HepG2 (cell line): ENCODE measurements around the gene LATS2. TPM values are rescaled to one million over a fixed set of nuclear protein-coding genes. Genes with fewer than 3 reads are reported as not detected.

ENCODE experiments used
- ATAC-seq: fragments of 200-7000 bp; cut with Tn5 transposase; 3 replicates; pipeline ENCODE4 v1.9.1; 2020; ENCODE audit warnings: mild to moderate bottlenecking, moderate library complexity
- BruUV-seq: library from RNA; stranded (reverse); fragments of 400-500 nt; replicated peaks from 2 replicates; lab custom pipeline; 2021; lab: Mats Ljungman, UMichigan
- CTCF ChIA-PET: fragments of 300-600 bp; formaldehyde crosslinking; extraction: SDS; loops from one replicate; lab custom pipeline; 2021; ENCODE audit warnings: low total read pairs, inconsistent platforms, low intra/inter-chr PET ratio; lab: Yijun Ruan, JAX
- POLR2A ChIA-PET: fragments of 350-600 bp; sonication (Branson Sonifier 250); formaldehyde crosslinking; loops from one replicate; lab custom pipeline; 2020; ENCODE audit warnings: antibody characterized with exemption, inconsistent platforms; lab: Yijun Ruan, JAX
- DNase-seq: peaks from one replicate; pipeline ENCODE4 v3.0.0-alpha.2; 2015; ENCODE audit warnings: low spot score
- FAIRE-seq: peaks from 3 replicates; lab custom pipeline; 2011; peaks lifted over from hg19 to GRCh38; lab: Jason Lieb, UNC
- H2AFZ ChIP-seq: one replicate; pipeline ENCODE4 v1.6.1; 2011; ENCODE audit warnings: low read length, inconsistent platforms
- H3K27ac ChIP-seq: fragments of 300-600 bp; 3 replicates; pipeline ENCODE4 v1.8.0; 2011; ENCODE audit warnings: mixed run types, mild to moderate bottlenecking, mixed read lengths, low read length, inconsistent platforms; ENCODE audit not compliant: insufficient read depth; ENCODE audit errors: extremely low read length
- H3K27me3 ChIP-seq, 2 experiments: fragments of 200-600 bp in 1 of 2; 2 replicates in 1 of 2; 3 replicates in 1 of 2; pipeline versions ENCODE4 v1.6.0 to v1.8.0; 2011; ENCODE audit warnings: low read length in 2 of 2, mild to moderate bottlenecking in 2 of 2, moderate library complexity in 2 of 2, inconsistent platforms in 1 of 2; ENCODE audit not compliant: insufficient read depth in 2 of 2, control insufficient read depth in 1 of 2
- H3K36me3 ChIP-seq, 2 experiments: fragments of 200-600 bp in 1 of 2; replicated peaks in 1 of 2; 2 replicates in 1 of 2; 3 replicates in 1 of 2; pipeline versions ENCODE4 v1.5.1 to v1.8.0; 2011; ENCODE audit warnings: low read length in 2 of 2, inconsistent platforms in 1 of 2; ENCODE audit not compliant: insufficient read depth in 2 of 2, control insufficient read depth in 1 of 2
- H3K4me1 ChIP-seq: 2 replicates; pipeline ENCODE4 v1.5.1; 2012; ENCODE audit warnings: low read length, inconsistent platforms; ENCODE audit not compliant: insufficient read depth
- H3K4me2 ChIP-seq: 2 replicates; pipeline ENCODE4 v1.6.0; 2011; ENCODE audit warnings: low read depth, low read length, inconsistent platforms
- H3K4me3 ChIP-seq, 3 experiments: fragments of 200-600 bp in 1 of 3; sonication (generic), shearing (Covaris generic) in 1 of 3; replicated peaks in 1 of 3; 2 replicates each; pipeline ENCODE4 v1.5.1; 2011 to 2016; ENCODE audit warnings: low read length in 3 of 3, inconsistent platforms in 2 of 3, low read depth in 2 of 3, mild to moderate bottlenecking in 2 of 3, control low read depth in 1 of 3, mixed read lengths in 1 of 3; ENCODE audit not compliant: insufficient read depth in 1 of 3
- H3K79me2 ChIP-seq: one replicate; pipeline ENCODE4 v1.6.1; 2011; ENCODE audit warnings: low read length, inconsistent platforms; ENCODE audit not compliant: insufficient read depth
- H3K9ac ChIP-seq: 2 replicates; pipeline ENCODE4 v1.6.0; 2011; ENCODE audit warnings: mild to moderate bottlenecking, low read depth, low read length, inconsistent platforms; ENCODE audit not compliant: insufficient read depth
- H3K9me3 ChIP-seq: 2 replicates; pipeline ENCODE4 v1.5.1; 2012; ENCODE audit warnings: mild to moderate bottlenecking, low read length
- H4K20me1 ChIP-seq: 2 replicates; pipeline ENCODE4 v1.6.0; 2011; ENCODE audit warnings: inconsistent platforms, mild to moderate bottlenecking, low read length, moderate library complexity; ENCODE audit not compliant: insufficient read depth
- CENPX ChIP-seq: sonication (generic); formaldehyde crosslinking; IDR thresholded peaks from 2 replicates; pipeline ENCODE4 v1.9.0; 2021; ENCODE audit warnings: mild to moderate bottlenecking, missing genetic modification reagents, moderate library complexity
- DR1 ChIP-seq: sonication (generic); formaldehyde crosslinking; IDR thresholded peaks from 2 replicates; pipeline ENCODE4 v1.8.0; 2021; ENCODE audit warnings: mild to moderate bottlenecking, missing genetic modification reagents, inconsistent platforms
- KDM6A ChIP-seq: IDR thresholded peaks from 2 replicates; pipeline ENCODE4 v1.6.1; 2016; ENCODE audit warnings: low read depth
- PTBP1 ChIP-seq: fragments of 200-400 bp; formaldehyde crosslinking; IDR thresholded peaks from 2 replicates; pipeline ENCODE4 v1.6.1; 2018; ENCODE audit warnings: low read length, low read depth; ENCODE audit not compliant: poor library complexity, severe bottlenecking
- SP4 ChIP-seq: sonication (generic); formaldehyde crosslinking; IDR thresholded peaks from 2 replicates; pipeline ENCODE4 v1.8.1; 2023; ENCODE audit warnings: mild to moderate bottlenecking, missing genetic modification reagents
- ZNF616 ChIP-seq: sonication (generic); formaldehyde crosslinking; IDR thresholded peaks from 2 replicates; pipeline ENCODE4 v1.5.0; 2020; ENCODE audit warnings: low read depth, mild to moderate bottlenecking, missing genetic modification reagents
- ZSCAN30 ChIP-seq: sonication (generic); formaldehyde crosslinking; IDR thresholded peaks from 2 replicates; pipeline ENCODE4 v1.5.0; 2020; ENCODE audit warnings: mild to moderate bottlenecking, missing genetic modification reagents
- WGBS: methylation state at CpG from one replicate; pipeline ENCODE4 v1.1.6; 2017; ENCODE audit warnings: low lambda C conversion rate; 5-methylcytosine and 5-hydroxymethylcytosine counted together
- in situ Hi-C: cut with HindIII; loops from 2 replicates; pipeline ENCODE4 v1.10.0; 2017; ENCODE audit warnings: low pct_unique_long_range_greater_than_20kb; ENCODE audit not compliant: extremely low pct_ligation_motif_present
- intact Hi-C: fragments of 100-400 bp; cut with micrococcal nuclease; formaldehyde crosslinking; loops from one replicate; pipeline ENCODE4 v1.10.0; 2022; ENCODE audit not compliant: unreplicated experiment
- polyA plus RNA-seq, 8 experiments: library from polyadenylated mRNA; depleted of rRNA in 3 of 8; stranded (reverse) in 7 of 8; unstranded in 1 of 8; fragments of >200 nt; fragmentation: Illumina TruSeq in 4 of 8; extraction: Trizol in 4 of 8; gene quantifications; 2 replicates each; pipeline versions ENCODE4 v1.2.1 to v1.2.3, GENCODE V29; 2011 to 2016; ENCODE audit warnings: low read depth in 4 of 8, missing spikeins in 1 of 8, mixed read lengths in 1 of 8; ENCODE audit not compliant: insufficient read depth in 1 of 8
- total RNA-seq, 5 experiments: library from RNA; depleted of rRNA; stranded (reverse); fragments of >200 nt; fragmentation: Illumina TruSeq; extraction: Trizol; gene quantifications; 2 replicates each; pipeline ENCODE4 v1.2.3, GENCODE V29; 2016; ENCODE audit warnings: low read depth in 1 of 5
- TF ChIP-seq, protein P1 (sequence below): fragments of 450-650 bp; IDR thresholded peaks from 2 replicates; pipeline ENCODE4 v1.6.1; 2016
- TF ChIP-seq, protein P2 (sequence below): IDR thresholded peaks from 2 replicates; pipeline ENCODE4 v1.4.0; 2020; ENCODE audit warnings: mild to moderate bottlenecking, missing genetic modification reagents
- TF ChIP-seq, protein P3 (sequence below): sonication (generic); formaldehyde crosslinking; IDR thresholded peaks from 2 replicates; pipeline ENCODE4 v1.9.0; 2022; ENCODE audit warnings: missing genetic modification reagents, mild to moderate bottlenecking, borderline replicate concordance
- TF ChIP-seq, protein P4 (sequence below): sonication (generic); formaldehyde crosslinking; IDR thresholded peaks from 2 replicates; pipeline ENCODE4 v1.5.1; 2020; ENCODE audit warnings: missing genetic modification reagents, mild to moderate bottlenecking, borderline replicate concordance
- TF ChIP-seq, protein P5 (sequence below): IDR thresholded peaks from 2 replicates; pipeline ENCODE4 v1.6.1; 2016; ENCODE audit warnings: mild to moderate bottlenecking, missing biosample characterization, missing genetic modification reagents

The LATS2 gene
- total and polyA plus RNA-seq, 2 of the 13 experiments (the other 11 are each of a cell fraction or from before 2014, with no cell fraction given) = 7.3 to 8.5 TPM

DNA sequence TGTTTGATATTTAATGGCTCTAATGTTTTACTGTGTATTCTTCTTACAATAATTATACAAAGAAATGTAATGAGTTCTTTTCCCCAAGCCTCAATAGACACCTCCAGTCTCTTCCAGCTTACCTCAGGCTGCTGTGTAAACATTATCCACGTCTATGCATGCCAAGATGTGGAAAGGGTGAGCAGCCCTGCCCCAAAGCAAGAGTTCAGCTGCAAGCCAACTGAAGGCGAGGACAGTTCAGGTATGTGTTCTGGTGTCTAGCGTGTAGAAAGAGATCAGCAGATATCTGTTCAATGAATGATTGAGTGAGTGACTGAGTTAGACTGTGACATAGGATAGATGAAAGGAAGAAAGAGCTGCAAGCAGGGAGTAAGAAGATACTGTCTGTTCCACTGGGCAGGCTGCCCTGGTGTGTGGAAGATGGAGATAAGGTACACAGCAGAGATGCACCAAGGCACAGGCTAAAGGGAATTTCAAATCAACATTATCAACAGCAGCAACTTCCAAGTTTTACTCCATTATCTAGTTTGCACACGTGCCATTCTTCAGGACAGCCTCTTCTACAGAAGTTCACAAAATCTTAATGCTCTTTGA is 66.0 kb downstream of the LATS2 start:
- FAIRE-seq (no peak), ATAC-seq (no peak), DNase-seq (no peak)
- no TSS peak for BruUV-seq
- no peaks in the 10 kb centered on the region for H3K27me3 ChIP-seq
- H3K36me3 ChIP-seq = peaks cover 12 to 56% of the 10 kb centered on the region in 2 experiments; a peak in 4 of 5 replicates
- peaks cover 4% of the 10 kb centered on the region; the same call in 1 of the 2 replicates for H4K20me1 ChIP-seq
- H2AFZ ChIP-seq = no peak overlapping the region
- H3K27ac ChIP-seq = no peak overlapping the region
- intact Hi-C loops = no loop called here
- ChIA-PET CTCF (no interaction called here), POLR2A (no interaction called here)
- H3K9me3 ChIP-seq = no peaks in the 10 kb centered on the region
- no peak overlapping the region for H3K9ac ChIP-seq
- no peak overlapping the region for H3K4me2 ChIP-seq
- H3K4me1 ChIP-seq = no peaks in the 10 kb centered on the region
- in situ Hi-C loops = no loop called here
- 90% methylated on average over 4 of the region's 4 CpGs for WGBS
- peaks cover 27% of the 10 kb centered on the region for H3K79me2 ChIP-seq
- H3K4me3 ChIP-seq = no peak overlapping the region
- TF ChIP-seq SP4 (no peak), PTBP1 (no peak), ZNF616 (CRISPR knock-in tag) (no peak), KDM6A (CRISPR knock-in tag) (no peak), ZSCAN30 (CRISPR knock-in tag) (no peak), CENPX (no peak), DR1 (no peak)
- TF ChIP-seq, protein P1, sequence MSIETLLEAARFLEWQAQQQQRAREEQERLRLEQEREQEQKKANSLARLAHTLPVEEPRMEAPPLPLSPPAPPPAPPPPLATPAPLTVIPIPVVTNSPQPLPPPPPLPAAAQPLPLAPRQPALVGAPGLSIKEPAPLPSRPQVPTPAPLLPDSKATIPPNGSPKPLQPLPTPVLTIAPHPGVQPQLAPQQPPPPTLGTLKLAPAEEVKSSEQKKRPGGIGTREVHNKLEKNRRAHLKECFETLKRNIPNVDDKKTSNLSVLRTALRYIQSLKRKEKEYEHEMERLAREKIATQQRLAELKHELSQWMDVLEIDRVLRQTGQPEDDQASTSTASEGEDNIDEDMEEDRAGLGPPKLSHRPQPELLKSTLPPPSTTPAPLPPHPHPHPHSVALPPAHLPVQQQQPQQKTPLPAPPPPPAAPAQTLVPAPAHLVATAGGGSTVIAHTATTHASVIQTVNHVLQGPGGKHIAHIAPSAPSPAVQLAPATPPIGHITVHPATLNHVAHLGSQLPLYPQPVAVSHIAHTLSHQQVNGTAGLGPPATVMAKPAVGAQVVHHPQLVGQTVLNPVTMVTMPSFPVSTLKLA = no peak
- TF ChIP-seq, protein P2, sequence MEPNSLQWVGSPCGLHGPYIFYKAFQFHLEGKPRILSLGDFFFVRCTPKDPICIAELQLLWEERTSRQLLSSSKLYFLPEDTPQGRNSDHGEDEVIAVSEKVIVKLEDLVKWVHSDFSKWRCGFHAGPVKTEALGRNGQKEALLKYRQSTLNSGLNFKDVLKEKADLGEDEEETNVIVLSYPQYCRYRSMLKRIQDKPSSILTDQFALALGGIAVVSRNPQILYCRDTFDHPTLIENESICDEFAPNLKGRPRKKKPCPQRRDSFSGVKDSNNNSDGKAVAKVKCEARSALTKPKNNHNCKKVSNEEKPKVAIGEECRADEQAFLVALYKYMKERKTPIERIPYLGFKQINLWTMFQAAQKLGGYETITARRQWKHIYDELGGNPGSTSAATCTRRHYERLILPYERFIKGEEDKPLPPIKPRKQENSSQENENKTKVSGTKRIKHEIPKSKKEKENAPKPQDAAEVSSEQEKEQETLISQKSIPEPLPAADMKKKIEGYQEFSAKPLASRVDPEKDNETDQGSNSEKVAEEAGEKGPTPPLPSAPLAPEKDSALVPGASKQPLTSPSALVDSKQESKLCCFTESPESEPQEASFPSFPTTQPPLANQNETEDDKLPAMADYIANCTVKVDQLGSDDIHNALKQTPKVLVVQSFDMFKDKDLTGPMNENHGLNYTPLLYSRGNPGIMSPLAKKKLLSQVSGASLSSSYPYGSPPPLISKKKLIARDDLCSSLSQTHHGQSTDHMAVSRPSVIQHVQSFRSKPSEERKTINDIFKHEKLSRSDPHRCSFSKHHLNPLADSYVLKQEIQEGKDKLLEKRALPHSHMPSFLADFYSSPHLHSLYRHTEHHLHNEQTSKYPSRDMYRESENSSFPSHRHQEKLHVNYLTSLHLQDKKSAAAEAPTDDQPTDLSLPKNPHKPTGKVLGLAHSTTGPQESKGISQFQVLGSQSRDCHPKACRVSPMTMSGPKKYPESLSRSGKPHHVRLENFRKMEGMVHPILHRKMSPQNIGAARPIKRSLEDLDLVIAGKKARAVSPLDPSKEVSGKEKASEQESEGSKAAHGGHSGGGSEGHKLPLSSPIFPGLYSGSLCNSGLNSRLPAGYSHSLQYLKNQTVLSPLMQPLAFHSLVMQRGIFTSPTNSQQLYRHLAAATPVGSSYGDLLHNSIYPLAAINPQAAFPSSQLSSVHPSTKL (CRISPR knock-in tag) = no peak
- TF ChIP-seq, protein P3, sequence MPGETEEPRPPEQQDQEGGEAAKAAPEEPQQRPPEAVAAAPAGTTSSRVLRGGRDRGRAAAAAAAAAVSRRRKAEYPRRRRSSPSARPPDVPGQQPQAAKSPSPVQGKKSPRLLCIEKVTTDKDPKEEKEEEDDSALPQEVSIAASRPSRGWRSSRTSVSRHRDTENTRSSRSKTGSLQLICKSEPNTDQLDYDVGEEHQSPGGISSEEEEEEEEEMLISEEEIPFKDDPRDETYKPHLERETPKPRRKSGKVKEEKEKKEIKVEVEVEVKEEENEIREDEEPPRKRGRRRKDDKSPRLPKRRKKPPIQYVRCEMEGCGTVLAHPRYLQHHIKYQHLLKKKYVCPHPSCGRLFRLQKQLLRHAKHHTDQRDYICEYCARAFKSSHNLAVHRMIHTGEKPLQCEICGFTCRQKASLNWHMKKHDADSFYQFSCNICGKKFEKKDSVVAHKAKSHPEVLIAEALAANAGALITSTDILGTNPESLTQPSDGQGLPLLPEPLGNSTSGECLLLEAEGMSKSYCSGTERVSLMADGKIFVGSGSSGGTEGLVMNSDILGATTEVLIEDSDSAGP = no peak
- TF ChIP-seq, protein P4, sequence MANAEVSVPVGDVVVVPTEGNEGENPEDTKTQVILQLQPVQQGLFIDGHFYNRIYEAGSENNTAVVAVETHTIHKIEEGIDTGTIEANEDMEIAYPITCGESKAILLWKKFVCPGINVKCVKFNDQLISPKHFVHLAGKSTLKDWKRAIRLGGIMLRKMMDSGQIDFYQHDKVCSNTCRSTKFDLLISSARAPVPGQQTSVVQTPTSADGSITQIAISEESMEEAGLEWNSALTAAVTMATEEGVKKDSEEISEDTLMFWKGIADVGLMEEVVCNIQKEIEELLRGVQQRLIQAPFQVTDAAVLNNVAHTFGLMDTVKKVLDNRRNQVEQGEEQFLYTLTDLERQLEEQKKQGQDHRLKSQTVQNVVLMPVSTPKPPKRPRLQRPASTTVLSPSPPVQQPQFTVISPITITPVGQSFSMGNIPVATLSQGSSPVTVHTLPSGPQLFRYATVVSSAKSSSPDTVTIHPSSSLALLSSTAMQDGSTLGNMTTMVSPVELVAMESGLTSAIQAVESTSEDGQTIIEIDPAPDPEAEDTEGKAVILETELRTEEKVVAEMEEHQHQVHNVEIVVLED (CRISPR knock-in tag) = no peak
- TF ChIP-seq, protein P5, sequence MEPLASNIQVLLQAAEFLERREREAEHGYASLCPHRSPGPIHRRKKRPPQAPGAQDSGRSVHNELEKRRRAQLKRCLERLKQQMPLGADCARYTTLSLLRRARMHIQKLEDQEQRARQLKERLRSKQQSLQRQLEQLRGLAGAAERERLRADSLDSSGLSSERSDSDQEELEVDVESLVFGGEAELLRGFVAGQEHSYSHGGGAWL (CRISPR knock-in tag) = no peak
